H1 (cell line): ENCODE results near the gene HSF5. TPM values are rescaled to one million over a fixed set of nuclear protein-coding genes. Genes with fewer than 3 reads are reported as not detected.

Experiments used
- ASH2L ChIP-seq: fragments of 200-600, 300-600 bp; sonication (generic); IDR thresholded peaks from one replicate; pipeline ENCODE4 v1.7.1; 2017; ENCODE audit warnings: low read length
- BCL11A ChIP-seq, 2 experiments: IDR thresholded peaks; one replicate each; pipeline ENCODE4 v1.6.1; 2011; ENCODE audit warnings: low read depth in 2 of 2, low read length in 2 of 2, mild to moderate bottlenecking in 2 of 2
- POLR2AphosphoS5 ChIP-seq: IDR thresholded peaks from 2 replicates; pipeline ENCODE4 v1.6.1; 2011; ENCODE audit warnings: low read depth, low read length
- RAD21 ChIP-seq, 2 experiments: IDR thresholded peaks in 1 of 2; conservative IDR thresholded peaks in 1 of 2; 2 replicates each; pipeline ENCODE4 v1.6.1; 2011; ENCODE audit warnings: low read depth in 2 of 2, low read length in 2 of 2, improper control_type of control experiment in 1 of 2, inconsistent platforms in 1 of 2, mild to moderate bottlenecking in 1 of 2, moderate library complexity in 1 of 2
- SIN3A ChIP-seq, 2 experiments: IDR thresholded peaks in 1 of 2; conservative IDR thresholded peaks in 1 of 2; 2 replicates each; pipeline ENCODE4 v1.6.1; 2011 to 2012; ENCODE audit warnings: low read length in 2 of 2, improper control_type of control experiment in 1 of 2, low read depth in 1 of 2, mild to moderate bottlenecking in 1 of 2
- ZNF274 ChIP-seq: IDR thresholded peaks from 2 replicates; pipeline ENCODE4 v1.7.0; 2012; ENCODE audit warnings: low read length, borderline replicate concordance; ENCODE audit errors: extremely low read depth
- polyA plus RNA-seq, 7 experiments: library from polyadenylated mRNA; depleted of rRNA in 3 of 7; stranded (reverse) in 5 of 7; unstranded in 2 of 7; fragments of >200 nt in 5 of 7; fragments of 200-250 nt in 2 of 7; gene quantifications; 1 replicate in 5 of 7; 2 replicates in 1 of 7; 4 replicates in 1 of 7; pipeline versions ENCODE4 v1.2.1 to v1.2.3, GENCODE V29; 2011 to 2013; ENCODE audit warnings: missing spikeins in 2 of 7, mixed read lengths in 2 of 7
- total RNA-seq: library from RNA; stranded (reverse); fragmentation: NEBNext Ultra II Directional; extraction: Animal tissue kit (Norgen Biotek cat#: 25700); gene quantifications from 2 replicates; pipeline ENCODE4 v1.2.1, GENCODE V29; 2021

HSF5 gene
- total and polyA plus RNA-seq, 2 of the 8 experiments (the other 6 are each of a cell fraction or from before 2014, with no cell fraction given), result not detected

GRCh38 chr17:58402047-58402446 lies 86.2 kb downstream of the HSF5 start (continued):
- TF ChIP-seq SIN3A (conservative IDR thresholded peaks at IDR 0.05 in 1 of 2, IDR thresholded peaks at IDR 0.05 in 1 of 2; ENCODE audit: low read depth in 1 of 2, low read length in 2 of 2), result no peak
- no peak for TF ChIP-seq POLR2AphosphoS5
- TF ChIP-seq RAD21 (IDR thresholded peaks at IDR 0.05 in 1 of 2, conservative IDR thresholded peaks at IDR 0.05 in 1 of 2; ENCODE audit: low read depth in 2 of 2, low read length in 2 of 2), result no peak
- TF ChIP-seq BCL11A (IDR thresholded peaks at IDR 0.05; ENCODE audit: low read depth in 2 of 2, low read length in 2 of 2), result no peak
- TF ChIP-seq ZNF274, result no peak
- no peak for TF ChIP-seq ASH2L
